GM18508 (cell line): ENCODE results near the gene MISP.

Experiments
- ATAC-seq: cut with Tn5 transposase; IDR thresholded peaks from one replicate; pipeline ENCODE4 v1.9.1; 2021; ENCODE audit warnings: moderate number of reproducible peaks; ENCODE audit not compliant: insufficient read depth, unreplicated experiment

The MISP gene

DNA sequence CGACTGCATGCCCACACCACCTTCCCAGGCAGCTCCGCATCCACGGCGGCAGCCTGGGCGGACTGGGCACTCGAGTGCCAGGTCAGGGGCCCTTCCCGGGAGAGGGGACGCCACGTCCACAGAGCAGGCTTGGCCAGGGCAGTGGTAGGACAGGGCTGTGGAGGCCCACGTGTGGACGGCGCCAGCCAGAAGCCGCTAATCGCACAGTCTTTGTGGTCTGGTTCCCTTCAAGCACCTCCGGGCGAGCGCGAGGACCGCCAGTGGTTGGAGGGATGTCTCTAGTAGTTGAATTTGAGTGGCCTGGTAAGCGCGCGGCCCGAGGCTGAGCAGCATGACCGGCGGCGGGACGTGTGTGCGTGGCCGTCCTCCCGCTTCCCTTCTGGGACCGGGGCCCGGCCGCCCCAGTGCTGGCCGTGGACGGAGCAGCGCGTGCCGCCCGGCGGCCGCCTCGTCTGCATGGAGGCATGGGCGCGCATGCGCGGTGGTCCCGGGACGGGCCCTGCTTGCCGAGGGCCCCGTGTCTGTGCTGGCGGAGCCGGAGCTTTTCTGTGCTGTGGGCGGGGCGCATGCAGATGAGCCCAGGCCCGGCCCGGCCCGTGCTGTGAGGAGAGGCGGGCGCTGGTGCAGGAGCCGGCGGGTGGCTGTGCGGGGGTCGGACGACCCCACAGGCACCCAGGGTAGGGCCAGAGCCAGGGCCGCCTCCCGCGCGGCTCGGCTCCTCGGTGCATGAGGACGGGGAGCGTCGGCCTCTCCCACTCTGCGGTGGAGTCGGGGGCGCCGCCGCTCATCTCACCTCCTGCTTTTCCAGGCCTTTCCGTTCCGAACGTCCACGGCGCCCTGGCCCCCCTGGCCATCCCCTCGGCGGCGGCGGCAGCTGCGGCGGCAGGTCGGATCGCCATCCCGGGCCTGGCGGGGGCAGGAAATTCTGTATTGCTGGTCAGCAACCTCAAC lies 55.0 kb downstream of the MISP start:
- no peak for ATAC-seq

GRCh38 chr19:806815-807421 lies 56.0 kb downstream of the MISP start:
- no peak for ATAC-seq

- ATAC-seq, result no peak
Observed at GRCh38 chr19:807627-808422, 56.9 kb downstream of the MISP start.

DNA sequence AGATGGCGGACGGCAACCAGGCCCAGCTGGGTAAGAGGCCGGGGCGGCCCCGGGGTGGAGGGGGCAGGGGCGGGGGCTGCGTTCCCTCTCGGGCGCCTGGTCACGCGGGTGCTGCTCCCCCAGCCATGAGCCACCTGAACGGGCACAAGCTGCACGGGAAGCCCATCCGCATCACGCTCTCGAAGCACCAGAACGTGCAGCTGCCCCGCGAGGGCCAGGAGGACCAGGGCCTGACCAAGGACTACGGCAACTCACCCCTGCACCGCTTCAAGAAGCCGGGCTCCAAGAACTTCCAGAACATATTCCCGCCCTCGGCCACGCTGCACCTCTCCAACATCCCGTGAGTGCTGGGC lies 57.5 kb downstream of the MISP start:
- no peak for ATAC-seq

- ATAC-seq, result no peak
Observed at GRCh38 chr19:810077-810855, 59.4 kb downstream of the MISP start.

- no peak for ATAC-seq
Observed at GRCh38 chr19:810883-811489, 60.1 kb downstream of the MISP start.

DNA sequence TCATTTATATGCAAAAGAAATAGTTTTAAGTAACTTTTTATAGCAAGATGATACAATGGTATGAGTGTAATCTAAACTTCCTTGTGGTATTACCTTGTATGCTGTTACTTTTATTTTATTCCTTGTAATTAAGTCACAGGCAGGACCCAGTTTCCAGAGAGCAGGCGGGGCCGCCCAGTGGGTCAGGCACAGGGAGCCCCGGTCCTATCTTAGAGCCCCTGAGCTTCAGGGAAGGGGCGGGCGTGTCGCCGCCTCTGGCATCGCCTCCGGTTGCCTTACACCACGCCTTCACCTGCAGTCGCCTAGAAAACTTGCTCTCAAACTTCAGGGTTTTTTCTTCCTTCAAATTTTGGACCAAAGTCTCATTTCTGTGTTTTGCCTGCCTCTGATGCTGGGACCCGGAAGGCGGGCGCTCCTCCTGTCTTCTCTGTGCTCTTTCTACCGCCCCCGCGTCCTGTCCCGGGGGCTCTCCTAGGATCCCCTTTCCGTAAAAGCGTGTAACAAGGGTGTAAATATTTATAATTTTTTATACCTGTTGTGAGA lies 60.7 kb downstream of the MISP start:
- no peak for ATAC-seq

DNA sequence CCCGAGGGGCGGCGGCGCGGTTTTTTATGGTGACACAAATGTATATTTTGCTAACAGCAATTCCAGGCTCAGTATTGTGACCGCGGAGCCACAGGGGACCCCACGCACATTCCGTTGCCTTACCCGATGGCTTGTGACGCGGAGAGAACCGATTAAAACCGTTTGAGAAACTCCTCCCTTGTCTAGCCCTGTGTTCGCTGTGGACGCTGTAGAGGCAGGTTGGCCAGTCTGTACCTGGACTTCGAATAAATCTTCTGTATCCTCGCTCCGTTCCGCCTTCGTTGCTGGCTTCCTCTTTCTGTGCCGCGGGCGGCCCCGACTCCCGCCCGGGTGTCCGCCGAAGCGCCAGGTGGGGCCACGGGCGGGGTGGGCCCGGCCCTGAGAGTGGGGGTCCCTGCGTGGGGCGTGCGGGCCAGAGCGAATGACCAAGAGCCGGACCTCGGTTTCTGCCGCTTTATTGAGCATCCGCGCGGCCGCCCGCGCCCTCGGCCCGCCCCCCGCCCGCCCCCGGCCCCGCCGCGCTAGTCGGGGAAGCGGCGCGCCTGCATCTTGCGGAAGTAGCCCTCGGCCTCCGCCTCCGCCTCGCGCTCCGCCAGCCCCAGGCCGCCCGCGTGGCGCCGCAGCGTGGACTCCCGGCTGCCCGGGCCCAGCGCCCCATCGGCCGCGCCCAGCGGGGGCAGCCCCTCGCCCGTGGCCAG lies 61.3 kb downstream of the MISP start:
- no peak for ATAC-seq

- ATAC-seq, result no peak
Observed at GRCh38 chr19:812747-813218, 61.9 kb downstream of the MISP start.

GRCh38 chr19:813219-814151 lies 62.6 kb downstream of the MISP start:
- no peak for ATAC-seq
